SK-N-SH treated with all-trans-retinoic acid at 6 μM for 48 hours (cell line): ENCODE data around the gene NIPSNAP3A.

Experiments
- ARNTL ChIP-seq: fragments of 450-650 bp; formaldehyde crosslinking; IDR thresholded peaks from 2 replicates; pipeline ENCODE4 v1.5.0; 2020; ENCODE audit warnings: low read depth, mild to moderate bottlenecking, moderate library complexity, borderline replicate concordance
- CREB5 ChIP-seq: fragments of 250-450 bp; sonication (Bioruptor Pico); IDR thresholded peaks from 2 replicates; pipeline ENCODE4 v1.5.1; 2020; ENCODE audit warnings: low read depth, mild to moderate bottlenecking, moderate library complexity
- CSDC2 ChIP-seq: fragments of 250-450 bp; sonication (Bioruptor Pico); IDR thresholded peaks from 2 replicates; pipeline ENCODE4 v1.5.0; 2020; ENCODE audit warnings: mild to moderate bottlenecking, moderate library complexity
- OSR1 ChIP-seq: fragments of 250-450 bp; sonication (Bioruptor Pico); IDR thresholded peaks from 2 replicates; pipeline ENCODE4 v1.8.0; 2022; ENCODE audit warnings: moderate library complexity, mild to moderate bottlenecking, inconsistent platforms
- PATZ1 ChIP-seq: fragments of 250-450 bp; sonication (Bioruptor Pico); IDR thresholded peaks from 2 replicates; pipeline ENCODE4 v1.8.0; 2020; ENCODE audit warnings: mild to moderate bottlenecking, moderate library complexity, borderline replicate concordance
- PPARA ChIP-seq: fragments of 250-450 bp; sonication (Bioruptor Pico); IDR thresholded peaks from 2 replicates; pipeline ENCODE4 v1.5.0; 2020; ENCODE audit warnings: mild to moderate bottlenecking, borderline replicate concordance
- RARB ChIP-seq: fragments of 250-450 bp; sonication (Bioruptor Pico); IDR thresholded peaks from 2 replicates; pipeline ENCODE4 v1.8.0; 2021; ENCODE audit warnings: mild to moderate bottlenecking, moderate library complexity
- SNAI2 ChIP-seq: fragments of 250-450 bp; sonication (Bioruptor Pico); IDR thresholded peaks from 2 replicates; pipeline ENCODE4 v1.5.0; 2020; ENCODE audit warnings: mild to moderate bottlenecking, moderate library complexity
- TCF4 ChIP-seq: fragments of 250-450 bp; sonication (Bioruptor Pico); IDR thresholded peaks from 2 replicates; pipeline ENCODE4 v1.8.0; 2021; ENCODE audit warnings: mild to moderate bottlenecking, moderate library complexity, borderline replicate concordance
- ZFP3 ChIP-seq: fragments of 250-450 bp; sonication (Bioruptor Pico); IDR thresholded peaks from 2 replicates; pipeline ENCODE4 v1.5.0; 2020; ENCODE audit warnings: mild to moderate bottlenecking, moderate library complexity
- ZFP30 ChIP-seq: fragments of 450-650 bp; formaldehyde crosslinking; IDR thresholded peaks from 2 replicates; pipeline ENCODE4 v1.5.0; 2022; ENCODE audit warnings: mild to moderate bottlenecking, moderate library complexity

- TF ChIP-seq ARNTL (CRISPR knock-in tag): no peak
- no peak for TF ChIP-seq PATZ1
- no peak for TF ChIP-seq TCF4 (CRISPR knock-in tag)
- TF ChIP-seq SNAI2 (CRISPR knock-in tag): no peak
- no peak for TF ChIP-seq OSR1 (CRISPR knock-in tag)
- no peak for TF ChIP-seq RARB
- TF ChIP-seq CREB5 (CRISPR knock-in tag): no peak
- no peak for TF ChIP-seq CSDC2 (CRISPR knock-in tag)
- TF ChIP-seq ZFP30 (CRISPR knock-in tag): no peak
- TF ChIP-seq PPARA (CRISPR knock-in tag): no peak
- no peak for TF ChIP-seq ZFP3 (CRISPR knock-in tag)
Measured at GRCh38 chr9:104802110-104802509, 54.6 kb downstream of the NIPSNAP3A start.
